Neural cell (in vitro differentiated cells): ENCODE measurements around the gene PRKG1. TPM values are rescaled to one million over a fixed set of nuclear protein-coding genes. Genes with fewer than 3 reads are reported as not detected.

Source experiments
- H2AFZ ChIP-seq: fragments of 200-600, 300-800 bp; sonication (generic), shearing (Covaris generic); 2 replicates; pipeline ENCODE4 v1.6.0; 2014; ENCODE audit warnings: low read depth, mild to moderate bottlenecking, antibody characterized with exemption, low read length, moderate library complexity
- H3F3A ChIP-seq: fragments of 200-600 bp; shearing (Covaris generic); 2 replicates; pipeline ENCODE4 v1.6.1; 2016; ENCODE audit warnings: mild to moderate bottlenecking, moderate library complexity, mixed read lengths, antibody characterized with exemption, low read length; ENCODE audit not compliant: insufficient read depth, poor library complexity, severe bottlenecking
- H3K27ac ChIP-seq: fragments of 200-600, 300-800 bp; sonication (generic), shearing (Covaris generic); 2 replicates; pipeline ENCODE4 v1.5.1; 2014; ENCODE audit warnings: mild to moderate bottlenecking, low read length, moderate library complexity
- H3K27me3 ChIP-seq: fragments of 300-800, 200-600 bp; sonication (generic), shearing (Covaris generic); 2 replicates; pipeline ENCODE4 v1.6.0; 2014; ENCODE audit warnings: mild to moderate bottlenecking, low read depth, low read length, moderate library complexity; ENCODE audit not compliant: insufficient read depth
- H3K36me3 ChIP-seq: fragments of 300-800, 200-600 bp; sonication (generic), shearing (Covaris generic); 2 replicates; pipeline ENCODE4 v1.5.1; 2014; ENCODE audit warnings: mild to moderate bottlenecking, antibody characterized with exemption, low read length, moderate library complexity; ENCODE audit not compliant: insufficient read depth
- H3K4me2 ChIP-seq: fragments of 300-800, 200-600 bp; sonication (generic), shearing (Covaris generic); 2 replicates; pipeline ENCODE4 v1.6.0; 2014; ENCODE audit warnings: mild to moderate bottlenecking, low read length
- H3K4me3 ChIP-seq: fragments of 300-800, 200-600 bp; sonication (generic), shearing (Covaris generic); 2 replicates; pipeline ENCODE4 v1.5.1; 2014; ENCODE audit warnings: mild to moderate bottlenecking, low read length, moderate library complexity
- H3K79me2 ChIP-seq: fragments of 200-600 bp; shearing (Covaris generic); replicated peaks from 2 replicates; pipeline ENCODE4 v1.6.0; 2014; ENCODE audit warnings: mild to moderate bottlenecking, low read length, moderate library complexity; ENCODE audit not compliant: insufficient read depth
- H3K9ac ChIP-seq: fragments of 300-800, 200-600 bp; sonication (generic), shearing (Covaris generic); 2 replicates; pipeline ENCODE4 v1.6.1; 2016; ENCODE audit warnings: mild to moderate bottlenecking, low read length, mixed read lengths
- H3K9me2 ChIP-seq: fragments of 200-600 bp; shearing (Covaris generic); 2 replicates; pipeline ENCODE4 v1.6.1; 2016; ENCODE audit warnings: mild to moderate bottlenecking, low read length, mixed read lengths; ENCODE audit not compliant: insufficient read depth
- H3K9me3 ChIP-seq: fragments of 200-600, 300-800 bp; sonication (generic), shearing (Covaris generic); 2 replicates; pipeline ENCODE4 v1.6.1; 2016; ENCODE audit warnings: mild to moderate bottlenecking, mixed run types, low read length, moderate library complexity, mixed read lengths
- H4K20me1 ChIP-seq: fragments of 200-600 bp; shearing (Covaris generic); 2 replicates; pipeline ENCODE4 v1.6.1; 2016; ENCODE audit warnings: mild to moderate bottlenecking, mixed run types; ENCODE audit not compliant: insufficient read depth
- EP300 ChIP-seq: fragments of 450-650 bp; conservative IDR thresholded peaks from 2 replicates; pipeline ENCODE4 v1.6.1; 2014; ENCODE audit warnings: antibody characterized with exemption, mild to moderate bottlenecking, moderate library complexity; ENCODE audit not compliant: poor library complexity, severe bottlenecking
- EZH2 ChIP-seq: fragments of 200-600, 300-800 bp; shearing (Covaris generic), sonication (generic); IDR thresholded peaks from 2 replicates; pipeline ENCODE4 v1.6.1; 2014; ENCODE audit warnings: antibody characterized with exemption, low read length, borderline replicate concordance, mild to moderate bottlenecking; ENCODE audit not compliant: insufficient read depth, poor library complexity, severe bottlenecking
- MXI1 ChIP-seq: fragments of 450-650 bp; conservative IDR thresholded peaks from 2 replicates; pipeline ENCODE4 v1.6.1; 2014; ENCODE audit warnings: antibody characterized with exemption, mild to moderate bottlenecking; ENCODE audit not compliant: poor library complexity, severe bottlenecking
- POLR2AphosphoS5 ChIP-seq: IDR thresholded peaks from 2 replicates; pipeline ENCODE4 v1.6.1; 2012
- RAD21 ChIP-seq: fragments of 450-650 bp; conservative IDR thresholded peaks from 2 replicates; pipeline ENCODE4 v1.6.1; 2014; ENCODE audit warnings: antibody characterized with exemption, mild to moderate bottlenecking, moderate library complexity
- SMC3 ChIP-seq: fragments of 450-650 bp; conservative IDR thresholded peaks from 2 replicates; pipeline ENCODE4 v1.6.1; 2014; ENCODE audit warnings: antibody characterized with exemption, mild to moderate bottlenecking, moderate library complexity; ENCODE audit not compliant: poor library complexity
- TAF1 ChIP-seq: IDR thresholded peaks from 2 replicates; pipeline ENCODE4 v1.6.1; 2012; ENCODE audit warnings: low read depth
- polyA plus RNA-seq: library from polyadenylated mRNA; depleted of rRNA; stranded (reverse); fragments of >200 nt; gene quantifications from 2 replicates; pipeline ENCODE4 v1.2.3, GENCODE V29; 2014
- TF ChIP-seq, protein P1 (sequence below): fragments of 450-650 bp; IDR thresholded peaks from 2 replicates; pipeline ENCODE4 v1.5.1; 2014; ENCODE audit warnings: antibody characterized with exemption, mild to moderate bottlenecking, moderate library complexity; ENCODE audit not compliant: poor library complexity, severe bottlenecking
- TF ChIP-seq, protein P2 (sequence below): IDR thresholded peaks from 2 replicates; pipeline ENCODE4 v1.6.1; 2012; ENCODE audit warnings: borderline replicate concordance

PRKG1 gene
- polyA plus RNA-seq, 1 donor from 2014 or later = 2.2 TPM

DNA sequence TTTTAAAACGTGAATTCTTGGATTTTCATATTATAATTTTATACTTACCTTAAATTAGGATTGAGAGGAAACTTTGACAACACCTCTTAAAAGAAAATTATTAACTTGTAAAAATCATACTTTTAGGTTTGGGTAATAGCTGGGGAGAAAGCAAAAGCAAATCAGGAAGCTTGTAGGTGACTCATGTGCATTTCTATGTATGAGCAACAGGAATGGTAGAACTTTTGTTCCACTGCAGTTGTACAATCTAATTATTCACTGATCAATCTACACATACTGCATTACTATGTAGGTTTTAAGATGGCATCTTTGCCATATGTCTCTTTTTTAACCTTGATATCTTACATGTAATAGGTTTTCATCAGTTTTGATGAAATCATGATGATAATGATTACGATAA lies 223.2 kb downstream of the PRKG1 start:
- Histone ChIP-seq H3K27me3 (no peaks in the 10 kb centered on the region), H3F3A (no peaks in the 10 kb centered on the region), H3K9me2 (no peaks in the 10 kb centered on the region), H3K9me3 (no peaks in the 10 kb centered on the region), H3K4me2 (no peak overlapping the region), H3K79me2 (no peaks in the 10 kb centered on the region), H2AFZ (no peak overlapping the region), H3K27ac (no peak overlapping the region), H3K36me3 (no peaks in the 10 kb centered on the region), H3K9ac (no peak overlapping the region), H4K20me1 (no peaks in the 10 kb centered on the region), H3K4me3 (no peak overlapping the region)
- no peak for TF ChIP-seq MXI1
- TF ChIP-seq RAD21 = no peak
- TF ChIP-seq POLR2AphosphoS5 = no peak
- no peak for TF ChIP-seq EZH2
- TF ChIP-seq EP300 = no peak
- TF ChIP-seq, protein P1, sequence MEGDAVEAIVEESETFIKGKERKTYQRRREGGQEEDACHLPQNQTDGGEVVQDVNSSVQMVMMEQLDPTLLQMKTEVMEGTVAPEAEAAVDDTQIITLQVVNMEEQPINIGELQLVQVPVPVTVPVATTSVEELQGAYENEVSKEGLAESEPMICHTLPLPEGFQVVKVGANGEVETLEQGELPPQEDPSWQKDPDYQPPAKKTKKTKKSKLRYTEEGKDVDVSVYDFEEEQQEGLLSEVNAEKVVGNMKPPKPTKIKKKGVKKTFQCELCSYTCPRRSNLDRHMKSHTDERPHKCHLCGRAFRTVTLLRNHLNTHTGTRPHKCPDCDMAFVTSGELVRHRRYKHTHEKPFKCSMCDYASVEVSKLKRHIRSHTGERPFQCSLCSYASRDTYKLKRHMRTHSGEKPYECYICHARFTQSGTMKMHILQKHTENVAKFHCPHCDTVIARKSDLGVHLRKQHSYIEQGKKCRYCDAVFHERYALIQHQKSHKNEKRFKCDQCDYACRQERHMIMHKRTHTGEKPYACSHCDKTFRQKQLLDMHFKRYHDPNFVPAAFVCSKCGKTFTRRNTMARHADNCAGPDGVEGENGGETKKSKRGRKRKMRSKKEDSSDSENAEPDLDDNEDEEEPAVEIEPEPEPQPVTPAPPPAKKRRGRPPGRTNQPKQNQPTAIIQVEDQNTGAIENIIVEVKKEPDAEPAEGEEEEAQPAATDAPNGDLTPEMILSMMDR = no peak

DNA sequence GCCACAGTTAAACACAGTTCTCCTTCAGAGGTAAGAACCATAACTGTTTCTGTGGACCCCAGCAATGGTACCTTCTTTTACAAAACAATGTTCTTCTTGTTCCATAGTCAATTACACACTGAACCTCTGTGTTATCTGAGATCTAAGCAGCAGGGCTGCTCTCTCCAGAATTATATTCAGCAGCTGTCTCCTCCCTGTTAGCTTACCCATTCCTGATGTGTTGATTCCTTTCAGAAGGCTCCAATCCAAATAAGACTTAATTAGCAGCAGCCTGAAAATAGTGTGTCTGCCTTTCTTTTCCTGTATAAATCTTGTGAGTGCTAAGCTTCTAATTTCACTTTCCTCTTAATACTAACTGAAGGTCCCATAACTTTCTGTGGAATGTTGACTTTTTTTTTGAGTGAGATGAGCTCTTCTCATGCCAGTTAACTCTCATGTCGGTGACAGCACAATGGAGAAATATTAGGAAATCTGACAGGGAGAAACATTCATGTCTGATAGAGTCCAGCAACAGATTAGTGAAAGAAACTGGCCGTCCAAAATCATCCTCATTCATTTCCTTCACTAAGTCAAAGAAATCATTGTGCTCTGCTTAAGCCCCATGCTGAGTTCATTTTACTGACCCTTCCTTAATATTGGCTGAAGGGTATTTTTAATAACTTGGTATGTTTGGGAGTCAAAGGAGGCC lies 226.5 kb downstream of the PRKG1 start:
- Histone ChIP-seq H3K9me2 (no peaks in the 10 kb centered on the region), H3K4me3 (no peak overlapping the region), H3K9ac (no peak overlapping the region), H3K27ac (no peak overlapping the region), H2AFZ (no peak overlapping the region), H3K36me3 (no peaks in the 10 kb centered on the region), H4K20me1 (no peaks in the 10 kb centered on the region), H3K9me3 (no peaks in the 10 kb centered on the region), H3F3A (no peaks in the 10 kb centered on the region), H3K79me2 (no peaks in the 10 kb centered on the region), H3K27me3 (no peaks in the 10 kb centered on the region), H3K4me2 (no peak overlapping the region)
- TF ChIP-seq SMC3 (no peak), EZH2 (no peak), EP300 (no peak), RAD21 (no peak), TAF1 (no peak), MXI1 (no peak), POLR2AphosphoS5 (no peak)
- TF ChIP-seq, protein P2, sequence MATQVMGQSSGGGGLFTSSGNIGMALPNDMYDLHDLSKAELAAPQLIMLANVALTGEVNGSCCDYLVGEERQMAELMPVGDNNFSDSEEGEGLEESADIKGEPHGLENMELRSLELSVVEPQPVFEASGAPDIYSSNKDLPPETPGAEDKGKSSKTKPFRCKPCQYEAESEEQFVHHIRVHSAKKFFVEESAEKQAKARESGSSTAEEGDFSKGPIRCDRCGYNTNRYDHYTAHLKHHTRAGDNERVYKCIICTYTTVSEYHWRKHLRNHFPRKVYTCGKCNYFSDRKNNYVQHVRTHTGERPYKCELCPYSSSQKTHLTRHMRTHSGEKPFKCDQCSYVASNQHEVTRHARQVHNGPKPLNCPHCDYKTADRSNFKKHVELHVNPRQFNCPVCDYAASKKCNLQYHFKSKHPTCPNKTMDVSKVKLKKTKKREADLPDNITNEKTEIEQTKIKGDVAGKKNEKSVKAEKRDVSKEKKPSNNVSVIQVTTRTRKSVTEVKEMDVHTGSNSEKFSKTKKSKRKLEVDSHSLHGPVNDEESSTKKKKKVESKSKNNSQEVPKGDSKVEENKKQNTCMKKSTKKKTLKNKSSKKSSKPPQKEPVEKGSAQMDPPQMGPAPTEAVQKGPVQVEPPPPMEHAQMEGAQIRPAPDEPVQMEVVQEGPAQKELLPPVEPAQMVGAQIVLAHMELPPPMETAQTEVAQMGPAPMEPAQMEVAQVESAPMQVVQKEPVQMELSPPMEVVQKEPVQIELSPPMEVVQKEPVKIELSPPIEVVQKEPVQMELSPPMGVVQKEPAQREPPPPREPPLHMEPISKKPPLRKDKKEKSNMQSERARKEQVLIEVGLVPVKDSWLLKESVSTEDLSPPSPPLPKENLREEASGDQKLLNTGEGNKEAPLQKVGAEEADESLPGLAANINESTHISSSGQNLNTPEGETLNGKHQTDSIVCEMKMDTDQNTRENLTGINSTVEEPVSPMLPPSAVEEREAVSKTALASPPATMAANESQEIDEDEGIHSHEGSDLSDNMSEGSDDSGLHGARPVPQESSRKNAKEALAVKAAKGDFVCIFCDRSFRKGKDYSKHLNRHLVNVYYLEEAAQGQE = no peak
- TF ChIP-seq, protein P1 = no peak
